OCI-LY7 (cell line): ENCODE data around the gene MTCH1.
"Not testable (repeated sequence)": the region's sequence is repeated elsewhere in the genome, so short reads cannot be mapped to it uniquely, and the experiment has no call there.

Experiments
- CTCF ChIP-seq: fragments of 200-600 bp; sonication (generic); conservative IDR thresholded peaks from 2 replicates; pipeline ENCODE4 v1.5.1; 2014; ENCODE audit warnings: mild to moderate bottlenecking, antibody characterized with exemption, low read length, moderate library complexity, mixed read lengths
- EZH2phosphoT487 ChIP-seq: fragments of 200-600 bp; sonication (generic); IDR thresholded peaks from 2 replicates; pipeline ENCODE4 v1.6.1; 2018; ENCODE audit warnings: low read depth, borderline replicate concordance, mild to moderate bottlenecking, mixed run types, antibody characterized with exemption, low read length, moderate library complexity, mixed read lengths

GRCh38 chr6:36990401-36990800 lies 4.4 kb upstream of the MTCH1 start:
- TF ChIP-seq CTCF, EZH2phosphoT487: not testable (repeated sequence)
